ENCODE measurements around the gene BBIP1. TPM values are rescaled to one million over a fixed set of nuclear protein-coding genes. Genes with fewer than 3 reads are reported as not detected.

Gene BBIP1, protein sequence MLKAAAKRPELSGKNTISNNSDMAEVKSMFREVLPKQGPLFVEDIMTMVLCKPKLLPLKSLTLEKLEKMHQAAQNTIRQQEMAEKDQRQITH
- polyA plus RNA-seq (2013, experiment 1 of 2; ENCODE audit: insufficient read length), result 29.0 TPM
- polyA plus RNA-seq (2013, experiment 2 of 2; ENCODE audit: insufficient read length), result 31.8 TPM

DNA sequence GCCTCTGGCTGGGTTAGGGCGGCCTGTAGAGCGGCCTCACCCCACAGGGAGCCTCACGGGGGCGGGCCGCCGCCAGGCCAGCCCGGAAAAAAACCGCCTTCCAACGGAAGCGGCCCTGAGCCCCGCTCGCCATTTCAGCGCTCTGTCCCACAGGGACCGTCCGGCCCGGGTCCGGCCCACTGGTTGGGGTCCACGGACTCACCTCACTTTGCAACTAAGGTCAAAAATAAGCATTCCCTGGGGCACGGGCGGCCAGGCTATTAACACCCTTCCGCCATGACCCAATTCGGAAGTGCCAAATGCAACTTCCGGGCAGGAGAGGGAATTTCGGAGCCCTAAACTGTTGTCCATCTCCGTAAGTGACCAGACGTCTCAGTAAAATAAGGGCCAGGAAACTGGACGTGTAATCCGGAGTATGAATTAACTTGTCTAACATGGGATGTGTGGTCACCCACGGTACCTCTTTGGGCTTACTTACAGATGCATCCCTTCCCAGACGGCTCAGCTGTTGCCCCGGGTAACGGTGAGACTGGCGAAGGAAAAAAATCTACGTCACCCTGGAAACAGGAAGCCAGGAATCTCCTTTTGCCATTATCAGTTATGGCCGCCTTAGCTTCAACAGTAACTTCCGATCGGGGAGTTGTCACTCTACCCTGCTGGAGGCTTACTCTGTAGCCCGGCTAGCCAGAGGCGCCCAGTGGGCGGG is at the start of gene BBIP1:
BBIP1 (minus strand) TSS at position 538 of the 706 bp plus-strand sequence. CDS start 1,023 bp downstream, outside the sequence.
- peak; percentile 100 for DNase-seq

DNA sequence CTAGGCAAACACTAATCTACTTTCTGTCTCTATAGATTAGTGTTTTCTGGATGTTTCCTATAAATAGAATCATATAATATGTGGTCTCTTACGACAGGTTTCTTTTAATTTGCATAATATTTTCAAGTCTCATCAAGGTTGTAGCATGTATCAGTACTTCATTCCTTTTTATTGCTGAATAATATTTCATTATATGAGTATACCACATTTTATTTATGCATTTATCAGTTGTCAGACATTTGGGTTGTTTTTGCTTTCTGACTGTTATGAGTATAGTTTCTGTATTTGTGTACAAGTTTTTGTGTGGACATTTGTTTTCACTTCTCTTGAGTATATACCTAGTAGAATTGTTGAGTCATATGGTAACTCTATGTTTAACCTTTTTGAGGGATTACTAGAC is 48.7 kb upstream of the BBIP1 start:
- DNase-seq, result no peak

DNA sequence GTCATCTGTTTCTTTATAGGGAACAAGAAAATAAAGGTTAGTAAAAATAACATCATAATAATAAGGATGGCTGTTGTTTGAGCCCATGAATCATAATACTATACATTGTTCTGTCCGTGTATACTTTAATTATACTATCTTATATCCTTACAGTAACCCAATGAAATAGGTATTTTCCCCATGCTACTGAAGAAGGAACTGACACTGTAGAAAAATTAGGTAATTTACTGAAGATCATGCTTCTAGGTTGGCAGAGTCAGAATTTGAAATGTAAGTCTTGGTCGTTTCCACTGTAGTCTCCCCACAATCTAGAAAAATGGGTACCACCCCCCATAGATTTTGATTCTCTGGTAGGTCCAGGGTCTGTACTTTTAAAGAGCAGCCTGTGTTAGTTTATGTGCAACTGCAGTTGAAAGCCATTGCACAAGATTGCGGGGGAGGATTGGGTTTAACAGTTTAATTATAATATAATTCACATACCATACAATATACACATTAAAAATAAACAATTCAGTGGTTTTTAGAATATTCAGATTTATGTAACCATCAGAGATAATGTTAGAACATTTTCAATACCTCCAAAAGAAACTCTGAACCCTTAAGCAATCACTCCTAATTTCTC is 48.1 kb upstream of the BBIP1 start:
- no peak for DNase-seq

DNA sequence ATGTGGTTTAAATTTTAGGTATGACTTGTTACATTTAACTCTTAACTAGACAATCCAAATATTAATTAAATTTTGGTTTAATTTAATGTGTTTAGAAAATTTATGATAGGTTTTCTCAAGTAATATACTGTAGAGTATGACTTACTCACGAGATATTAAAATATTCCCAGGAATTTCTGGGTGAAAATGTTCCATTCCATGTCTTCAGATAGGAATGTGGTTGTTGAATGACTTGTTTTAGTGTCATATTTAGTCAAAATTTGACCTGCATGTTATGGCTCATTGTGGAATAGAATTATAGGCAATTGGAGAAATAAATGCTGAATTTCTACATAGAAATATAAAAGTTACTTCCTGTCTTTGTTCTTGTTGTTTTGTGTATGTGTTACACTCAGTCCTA is 47.2 kb upstream of the BBIP1 start:
- DNase-seq, result peak; percentile 43

DNA sequence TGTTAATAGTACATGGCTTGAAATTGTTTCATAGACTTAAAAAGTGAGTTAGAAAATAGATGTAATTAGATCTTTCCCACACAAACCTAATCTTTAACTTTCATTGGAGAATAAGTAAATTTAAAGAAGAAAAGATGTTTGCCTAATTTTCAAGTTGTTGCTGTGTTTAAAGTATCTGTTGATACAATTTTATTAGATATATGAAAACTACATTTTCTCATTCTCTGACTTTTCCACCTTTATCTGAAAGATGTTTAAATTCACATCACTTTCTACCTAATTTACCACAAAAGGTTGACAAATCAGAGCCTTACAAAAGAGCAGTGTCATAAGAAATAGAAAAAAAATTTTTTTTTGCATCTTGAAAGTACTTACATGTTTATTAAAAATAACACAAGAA is 46.2 kb upstream of the BBIP1 start:
- DNase-seq, result no peak

DNA sequence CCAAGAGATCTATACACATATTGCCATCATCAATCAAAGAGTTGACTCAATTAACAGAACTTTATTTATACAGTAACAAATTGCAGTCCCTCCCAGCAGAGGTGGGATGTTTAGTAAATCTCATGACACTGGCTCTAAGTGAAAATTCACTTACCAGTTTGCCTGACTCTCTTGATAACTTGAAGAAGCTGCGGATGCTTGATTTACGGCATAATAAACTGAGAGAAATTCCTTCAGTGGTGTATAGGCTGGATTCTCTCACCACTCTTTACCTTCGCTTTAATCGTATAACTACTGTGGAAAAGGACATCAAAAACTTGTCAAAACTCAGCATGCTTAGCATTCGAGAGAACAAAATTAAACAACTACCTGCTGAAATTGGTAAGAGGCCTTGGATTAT is 45.7 kb upstream of the BBIP1 start:
- no peak for DNase-seq

DNA sequence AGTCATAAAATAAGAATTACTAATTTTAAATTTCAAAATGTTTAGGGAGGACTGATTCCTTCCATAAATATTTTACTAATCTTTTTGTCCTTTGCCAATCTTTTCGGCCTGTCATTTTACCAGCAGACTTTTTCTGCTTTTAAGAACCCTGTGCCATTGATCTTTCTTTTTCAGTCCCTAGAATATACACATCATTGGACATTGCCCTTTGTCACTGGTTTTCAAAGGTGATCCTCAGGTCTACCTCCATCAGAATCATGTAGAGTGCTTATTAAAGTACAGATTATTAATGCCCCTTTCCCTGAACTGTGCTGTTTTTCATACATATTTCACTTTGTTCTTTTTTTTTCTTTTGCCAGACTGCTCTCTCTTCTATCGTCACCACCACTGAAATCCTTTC is 44.2 kb upstream of the BBIP1 start:
- DNase-seq, result no peak

DNA sequence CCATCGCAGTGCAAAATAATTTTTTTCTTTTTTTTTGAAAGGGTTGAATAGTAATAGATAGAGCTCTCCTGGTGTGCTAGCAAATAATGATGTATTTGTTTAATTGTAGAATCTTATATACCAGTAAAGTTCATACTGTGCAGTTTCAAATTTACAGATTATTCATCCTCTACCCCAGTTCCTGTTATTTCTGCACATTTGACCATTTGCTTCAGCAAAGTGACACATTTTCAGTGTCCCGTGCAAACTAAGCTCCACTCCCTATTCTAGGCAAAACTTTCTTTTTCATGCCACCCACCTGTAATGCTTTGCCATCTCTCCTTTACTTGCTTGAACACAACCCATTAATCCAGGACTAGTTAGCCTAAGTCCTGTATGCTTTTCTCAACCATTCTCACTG is 43.5 kb upstream of the BBIP1 start:
- DNase-seq, result no peak

DNA sequence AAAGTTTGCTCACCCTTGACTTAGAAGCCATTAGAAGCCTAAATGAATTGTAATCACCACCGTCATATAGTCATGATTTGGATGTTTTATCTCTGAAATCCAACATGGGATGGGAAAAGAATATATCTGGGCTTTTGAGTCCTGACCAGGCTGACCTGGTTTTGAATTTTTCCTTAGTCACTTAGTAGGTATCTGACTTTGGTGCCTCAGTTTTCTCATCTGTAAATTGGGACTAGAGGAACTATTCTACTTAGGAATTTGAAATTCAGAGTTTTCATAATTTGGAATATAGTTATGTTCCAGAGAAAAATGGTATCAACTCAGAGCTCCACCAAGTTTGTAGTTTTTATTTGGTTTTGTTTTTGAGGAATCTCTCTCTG is 41.3 kb upstream of the BBIP1 start:
- no peak for DNase-seq

DNA sequence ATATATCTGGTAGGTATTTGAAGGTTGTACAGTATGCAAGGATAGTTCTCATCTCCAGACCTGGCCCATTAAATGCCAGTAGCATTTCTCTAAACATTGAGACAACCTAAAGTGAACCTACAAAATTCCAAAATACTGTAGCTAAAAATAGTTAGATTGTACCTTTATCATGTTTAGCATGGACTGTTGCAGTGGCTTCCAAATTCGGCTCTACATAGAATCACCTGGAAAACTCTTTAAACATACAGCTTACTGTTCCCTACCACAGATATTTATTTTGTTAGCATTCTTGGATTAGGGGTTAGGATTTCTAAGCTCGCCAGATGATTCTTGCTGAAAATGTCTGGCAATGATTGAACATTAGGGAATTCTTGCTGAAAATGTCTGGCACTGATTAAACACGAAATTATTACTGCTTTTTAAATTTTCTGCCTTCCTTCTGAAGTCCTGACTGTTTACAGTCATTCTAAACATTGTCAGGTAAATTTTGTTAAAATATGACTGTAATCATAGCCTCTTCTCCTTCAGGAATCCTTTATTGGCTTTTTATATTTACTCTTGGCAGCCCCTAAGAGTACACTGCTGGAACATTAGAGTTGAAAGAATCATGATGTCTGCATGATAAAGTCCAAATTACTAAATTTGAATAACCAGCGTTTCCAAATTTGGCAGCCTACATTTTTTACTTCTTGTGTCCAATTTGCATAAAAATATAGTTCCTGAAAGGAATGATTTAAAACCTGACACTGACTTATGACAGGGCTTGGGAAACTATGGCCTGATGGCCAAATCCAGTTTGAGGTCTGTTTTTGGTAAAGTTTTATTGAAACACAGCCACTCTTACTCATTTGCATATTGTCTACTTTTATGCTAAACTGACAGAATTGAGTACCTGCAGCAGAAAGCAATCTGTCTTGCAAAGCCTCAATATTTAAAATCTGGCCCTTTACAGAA is 40.7 kb upstream of the BBIP1 start:
- DNase-seq, result peak; percentile 30

DNA sequence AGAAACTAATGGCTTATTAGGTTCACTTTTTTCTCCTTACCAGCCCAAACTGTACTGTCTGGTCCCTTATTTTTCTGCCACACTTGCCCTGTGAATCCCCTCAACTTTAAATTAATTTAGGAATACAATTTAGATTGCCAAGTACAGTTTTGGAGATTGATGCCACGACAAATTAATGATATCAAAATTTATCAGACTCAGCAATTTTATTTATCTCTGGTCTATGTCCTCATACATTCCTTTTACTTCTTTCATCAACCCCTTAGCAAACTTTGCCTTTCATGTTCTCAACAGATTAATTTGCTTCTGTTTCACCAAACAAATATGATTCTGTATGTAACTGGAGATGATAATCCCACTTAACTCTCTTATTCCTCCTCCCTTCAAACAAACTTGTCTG is 38.6 kb upstream of the BBIP1 start:
- DNase-seq, result no peak

DNA sequence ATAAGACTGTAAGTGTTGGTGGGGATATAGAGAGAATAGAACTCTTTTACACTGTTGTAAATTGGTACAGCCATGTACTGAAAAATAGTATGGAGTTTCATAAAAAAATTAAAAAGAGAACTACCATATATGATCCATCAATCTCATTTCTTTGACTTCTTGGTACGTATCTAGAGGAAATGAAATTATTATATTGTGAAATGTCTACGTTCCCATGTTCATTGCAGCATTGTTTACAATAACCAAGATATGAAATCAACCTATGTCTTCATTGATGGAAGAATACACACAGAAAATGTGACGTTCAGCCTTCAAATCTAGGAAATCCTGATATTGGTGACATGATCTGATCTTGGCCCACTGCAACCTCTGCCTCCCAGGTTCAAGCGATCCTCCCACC is 32.4 kb upstream of the BBIP1 start:
- no peak for DNase-seq

DNA sequence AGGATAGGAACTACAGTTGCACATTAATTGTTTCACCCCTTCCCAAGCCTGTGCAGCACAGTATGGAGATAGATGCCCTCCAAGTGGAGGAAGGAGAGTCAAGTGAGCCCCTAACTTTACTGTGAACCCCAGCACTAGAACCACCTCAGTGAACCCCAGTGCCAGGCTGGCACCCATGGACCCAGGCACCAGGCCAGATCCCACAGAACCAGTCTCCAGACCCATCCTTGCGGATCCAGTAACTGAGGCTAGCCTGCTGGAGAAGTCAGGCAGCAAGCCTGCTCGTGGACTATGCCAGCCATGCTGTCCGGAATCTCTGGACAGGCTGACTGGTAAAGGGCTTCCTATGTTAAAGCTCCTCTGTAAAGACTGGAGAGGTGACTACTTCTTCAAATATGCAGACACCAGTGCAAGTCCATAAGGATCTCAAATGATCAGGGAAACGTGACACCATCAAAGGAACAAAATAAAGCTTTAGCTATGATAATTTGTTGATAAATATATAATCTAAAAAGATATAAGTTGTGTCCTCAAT is 28.1 kb upstream of the BBIP1 start:
- DNase-seq, result peak; percentile 37

DNA sequence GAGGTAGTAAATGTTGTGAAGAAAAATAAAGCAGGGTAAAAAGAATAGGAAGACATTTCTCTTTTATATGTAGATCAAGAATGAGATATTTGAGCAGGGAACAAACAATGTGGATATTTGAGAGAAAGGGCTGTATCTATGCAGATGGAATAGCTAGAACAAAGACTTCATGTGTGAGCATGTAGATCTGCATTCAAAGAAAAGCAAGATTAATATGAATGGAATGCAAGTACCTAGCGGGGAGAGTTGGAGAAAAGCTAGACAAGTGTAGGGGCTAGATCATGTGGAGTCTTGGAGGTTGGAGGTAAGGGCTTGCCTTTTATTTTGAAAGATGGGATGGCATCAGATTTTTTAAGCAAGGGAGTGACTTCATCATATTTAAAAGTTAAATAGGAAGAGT is 27.5 kb upstream of the BBIP1 start:
- DNase-seq, result no peak

DNA sequence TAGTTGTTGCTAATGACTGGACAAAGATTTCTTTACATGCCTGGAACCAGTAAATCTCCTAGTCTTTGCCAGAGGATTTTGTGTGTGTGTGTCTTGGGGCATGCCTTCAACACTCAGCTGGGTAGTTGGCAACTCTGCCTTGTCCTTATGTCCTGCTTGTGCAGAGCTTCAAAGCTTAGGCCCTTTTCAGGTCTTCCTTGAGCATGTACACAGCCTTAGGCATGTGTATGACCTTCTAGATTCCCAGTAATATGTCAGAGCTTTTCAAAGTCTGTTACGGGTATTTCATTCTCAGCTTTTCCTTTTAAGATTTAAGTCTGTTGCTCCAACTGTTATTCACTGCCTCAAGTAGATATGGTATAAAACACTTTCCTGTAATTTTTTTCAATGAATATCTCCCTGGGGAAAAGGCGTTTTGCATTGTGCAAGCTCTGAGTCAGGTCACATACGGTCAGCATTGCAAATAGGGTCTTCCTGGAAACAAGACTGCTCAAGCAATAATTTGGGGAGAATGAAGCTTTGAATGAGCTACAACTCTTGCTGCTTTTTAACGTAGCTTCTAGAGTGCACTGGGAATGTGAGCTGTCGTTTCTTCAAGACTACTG is 25.9 kb upstream of the BBIP1 start:
- DNase-seq, result peak; percentile 65

DNA sequence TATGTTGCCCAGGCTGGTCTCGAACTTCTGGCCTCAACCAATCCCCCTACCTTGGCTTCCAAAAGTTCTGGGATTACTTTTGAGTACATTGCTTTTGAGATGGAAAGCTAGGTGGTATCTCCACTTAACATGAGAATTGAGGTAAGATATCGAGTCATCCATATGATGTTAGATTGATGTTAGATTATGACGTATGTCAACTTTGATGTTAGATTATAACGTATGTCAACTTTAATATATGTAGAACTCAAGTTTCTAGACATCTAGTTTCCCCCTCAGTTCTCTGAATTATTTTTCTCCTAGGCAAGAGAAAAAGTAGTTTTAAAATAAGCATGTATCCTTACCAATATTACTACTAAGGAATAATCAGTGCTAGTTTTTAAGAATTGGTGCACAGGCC is 20.4 kb upstream of the BBIP1 start:
- no peak for DNase-seq

DNA sequence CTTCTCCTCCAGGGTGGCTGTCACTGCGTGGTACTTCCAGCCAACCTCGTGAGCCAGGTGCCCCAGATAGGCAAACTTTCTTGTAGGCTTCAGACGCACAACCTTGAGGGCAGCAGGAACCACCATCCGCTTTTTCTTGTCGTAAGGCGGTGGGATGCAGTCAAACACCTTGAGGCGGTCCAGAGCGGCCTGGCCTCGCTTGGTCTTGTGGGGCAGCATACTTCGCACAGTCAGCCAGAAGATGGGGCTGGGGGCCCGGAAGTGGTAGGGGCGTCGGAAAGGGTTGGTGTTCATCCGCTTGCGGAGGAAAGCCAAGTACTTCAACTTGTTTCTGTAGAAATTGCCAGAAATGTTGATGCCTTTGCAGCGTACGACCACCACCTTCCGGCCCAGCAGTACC is 17.8 kb upstream of the BBIP1 start:
- DNase-seq, result no peak

DNA sequence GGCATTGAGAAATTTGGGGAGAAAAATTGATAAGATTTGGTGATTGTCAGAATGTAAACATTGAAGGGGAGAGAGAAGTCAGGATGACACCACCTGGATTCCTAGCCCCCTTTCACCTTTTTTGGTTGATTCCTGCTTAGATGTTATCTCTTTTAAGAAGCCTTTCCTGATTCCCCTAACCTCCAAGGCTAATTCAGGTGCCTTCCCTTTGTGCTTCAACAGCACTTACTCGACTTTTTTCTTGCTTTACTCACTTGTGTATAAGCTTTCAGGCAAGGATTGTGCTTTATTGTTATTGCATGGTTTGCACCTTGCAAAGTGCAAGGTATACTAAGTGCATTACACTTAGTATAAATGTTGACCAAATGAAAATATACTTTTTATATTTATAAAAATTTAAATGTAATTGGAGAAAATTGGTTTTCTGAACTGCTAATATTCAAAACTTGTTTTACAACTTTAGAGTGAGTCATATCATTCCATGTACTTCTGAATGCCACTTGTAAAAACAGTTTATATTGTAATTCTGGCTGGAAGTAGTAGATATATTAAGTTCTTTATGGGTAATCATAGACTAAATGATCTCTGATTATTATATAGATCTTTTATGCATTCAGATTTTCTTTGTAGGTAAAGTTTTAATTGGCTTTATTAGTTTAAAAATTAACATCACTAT is 13.7 kb upstream of the BBIP1 start:
- no peak for DNase-seq

DNA sequence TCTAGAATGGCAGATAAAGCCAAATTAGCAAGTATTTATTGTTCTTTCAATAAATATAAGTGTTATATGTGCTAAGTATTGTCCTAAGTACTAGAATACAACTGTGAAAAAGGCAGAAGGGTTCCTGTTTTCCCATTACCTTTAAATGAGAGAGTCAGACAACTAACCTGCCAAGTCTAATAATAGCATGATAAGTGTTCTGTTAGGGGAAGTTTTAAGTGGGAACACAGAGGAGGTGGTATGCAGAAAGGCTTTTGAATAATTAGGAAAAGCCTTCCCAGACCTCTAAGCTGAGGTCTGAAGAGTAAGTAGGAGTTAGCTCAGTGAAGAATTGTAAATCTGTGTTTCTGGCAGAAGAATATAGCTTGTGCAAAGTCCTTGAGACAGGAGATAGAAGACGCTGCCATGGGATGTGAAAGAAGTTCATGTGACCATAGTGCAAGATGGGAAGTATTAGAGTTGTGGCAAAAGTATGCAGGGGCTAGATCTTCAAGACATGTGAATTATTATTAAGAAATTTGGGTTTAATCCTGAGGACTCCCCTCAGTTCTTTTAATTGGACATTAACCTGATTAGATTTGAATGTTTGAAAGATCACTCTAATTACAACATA is 12.9 kb upstream of the BBIP1 start:
- DNase-seq, result no peak

DNA sequence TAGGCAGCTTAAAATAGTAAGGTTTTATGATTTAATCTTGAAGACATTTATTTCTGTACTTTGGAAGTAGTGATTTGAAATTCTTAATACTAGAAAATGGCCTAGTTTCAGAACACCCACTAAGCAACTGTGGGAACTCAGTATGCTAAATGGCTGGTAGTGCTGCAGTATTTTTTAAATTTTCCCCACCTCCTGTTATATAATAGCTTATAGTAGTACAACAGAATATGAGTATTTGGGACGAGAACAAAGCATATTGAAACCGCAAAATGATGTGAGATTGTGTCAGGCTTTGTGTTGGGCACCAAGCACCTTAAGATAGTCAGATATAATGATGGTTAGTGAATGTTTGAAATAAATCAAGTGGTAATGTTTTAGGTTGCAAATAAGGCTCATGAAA is 8.5 kb upstream of the BBIP1 start:
- no peak for DNase-seq

DNA sequence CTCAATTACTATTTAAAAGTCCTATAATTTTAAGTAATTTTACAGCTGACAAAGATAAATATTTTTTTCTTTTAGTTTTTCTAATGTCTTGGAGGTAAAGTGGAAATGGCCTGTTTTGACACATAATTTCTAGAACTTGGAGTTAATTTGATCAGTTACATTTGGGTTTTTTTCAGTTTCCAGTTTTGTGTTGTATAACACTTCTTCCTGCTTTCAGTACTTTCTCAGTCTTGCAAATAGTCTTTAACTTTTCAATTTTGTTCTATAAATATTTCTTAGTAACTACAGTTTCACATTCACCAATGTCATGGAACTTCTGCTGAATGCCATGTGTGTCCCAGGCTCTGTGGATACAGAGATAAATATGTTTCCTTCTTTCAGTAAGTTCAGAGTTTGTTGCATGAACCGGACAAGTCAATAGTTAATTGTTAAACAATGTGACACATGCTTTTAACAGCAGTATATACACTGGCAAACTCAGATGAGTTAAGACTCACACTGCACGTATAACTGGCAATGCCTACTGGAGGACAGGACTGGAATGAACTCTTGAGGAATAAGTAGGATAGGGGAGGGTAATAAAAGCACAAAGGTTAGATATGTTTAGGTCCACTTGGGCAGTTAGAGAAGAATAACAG is 5.0 kb upstream of the BBIP1 start:
- no peak for DNase-seq
